Stimulated activated CD8-positive, alpha-beta memory T cell treated with anti-CD3 and anti-CD28 coated beads, Interleukin-15, amount 100 ng/mL, for 4 hours (primary cell): ENCODE results near the gene PLA2G4F.

Experiments used
- DNase-seq, 2 donors: peaks; one replicate each; pipeline ENCODE4 v3.0.0-alpha.2; 2020; ENCODE audit warnings: low read depth in 2 of 2

The PLA2G4F gene

DNA sequence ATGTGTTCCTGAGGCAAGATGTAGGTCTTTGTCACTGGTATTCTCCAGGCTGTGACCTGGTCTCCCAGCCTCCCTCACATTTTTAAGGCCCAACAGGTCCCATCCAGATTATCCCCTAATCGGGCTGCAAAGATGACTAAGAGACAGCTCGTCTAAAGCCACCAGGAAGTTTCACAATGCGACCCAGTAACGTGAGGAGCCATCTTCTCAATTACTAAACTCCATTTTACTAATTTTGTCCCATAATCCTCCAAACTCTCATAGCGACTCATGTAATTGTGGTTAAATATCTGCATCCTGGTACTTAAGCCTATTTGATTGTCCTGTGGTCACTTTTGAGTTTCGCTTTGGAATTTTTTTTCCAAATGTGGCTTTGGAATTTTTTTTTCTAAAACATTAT, 8.7 kb upstream of the PLA2G4F start:
- no peak for DNase-seq

DNA sequence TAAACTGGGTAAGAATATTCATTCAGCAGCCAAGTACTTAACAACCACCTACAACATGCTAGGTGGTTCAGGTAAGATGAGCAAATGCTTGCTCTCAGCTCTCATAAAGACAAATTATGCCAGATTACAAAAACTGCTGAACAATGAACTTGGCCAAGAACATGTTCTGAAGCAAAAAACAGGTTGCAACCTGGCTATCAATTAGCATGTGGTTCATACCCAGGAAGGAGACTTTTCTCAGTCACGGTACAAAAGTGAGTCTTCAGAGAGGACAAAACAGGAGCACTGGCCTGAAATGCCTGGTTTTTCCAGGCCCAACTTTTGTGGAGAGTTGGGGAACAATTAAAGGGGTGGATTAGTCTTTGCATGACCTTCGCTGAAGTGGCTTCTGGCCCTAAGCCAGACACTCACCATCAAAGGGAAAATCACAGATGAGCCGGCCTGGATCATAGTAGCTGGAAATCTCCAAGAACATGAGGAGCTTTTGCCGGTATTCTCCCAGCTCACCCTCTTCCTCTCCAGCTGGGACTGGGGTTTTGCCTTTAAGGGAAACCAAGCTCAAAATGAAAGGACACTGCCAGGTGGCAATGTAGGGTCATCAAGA, 7.6 kb upstream of the PLA2G4F start:
- no peak for DNase-seq

DNA sequence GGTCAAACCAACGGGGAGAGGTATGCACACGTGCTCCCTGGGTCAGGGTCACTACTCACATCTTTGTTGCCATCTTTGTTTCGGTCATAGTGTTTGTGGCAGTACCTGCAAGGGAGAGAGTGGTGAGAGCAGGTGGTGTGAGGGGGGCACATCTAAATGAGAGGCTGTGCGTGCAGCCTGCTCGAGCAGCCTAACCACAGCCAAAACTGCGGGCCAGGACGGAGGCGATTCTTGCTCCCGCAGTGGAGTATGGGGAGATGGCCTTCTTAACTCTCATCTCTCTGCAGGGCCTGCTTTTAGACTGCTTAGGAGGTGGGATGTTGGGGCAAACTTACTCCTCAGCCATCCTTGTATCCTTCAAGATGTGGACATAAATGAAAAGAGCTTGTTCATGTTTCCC, 6.9 kb upstream of the PLA2G4F start:
- DNase-seq, result no peak

DNA sequence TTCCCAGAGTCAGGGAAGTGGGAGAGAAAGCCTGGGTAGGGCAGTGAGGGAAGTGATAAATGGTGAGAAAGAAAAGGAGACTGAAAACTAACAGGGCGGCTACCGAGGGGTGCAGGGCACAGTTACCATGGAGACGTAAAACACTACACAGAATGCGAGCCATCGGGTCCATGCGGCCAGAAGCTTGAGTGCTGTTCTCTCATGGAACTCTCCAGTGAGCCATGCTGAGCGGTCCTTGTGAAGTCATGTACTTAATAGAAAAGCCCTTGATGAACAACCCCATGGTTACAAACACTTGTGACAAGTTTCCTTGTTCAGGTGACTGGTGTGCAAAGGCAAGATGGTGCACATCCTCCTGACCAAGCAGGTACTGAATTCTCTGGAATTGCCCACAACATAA, 3.7 kb upstream of the PLA2G4F start:
- no peak for DNase-seq

DNA sequence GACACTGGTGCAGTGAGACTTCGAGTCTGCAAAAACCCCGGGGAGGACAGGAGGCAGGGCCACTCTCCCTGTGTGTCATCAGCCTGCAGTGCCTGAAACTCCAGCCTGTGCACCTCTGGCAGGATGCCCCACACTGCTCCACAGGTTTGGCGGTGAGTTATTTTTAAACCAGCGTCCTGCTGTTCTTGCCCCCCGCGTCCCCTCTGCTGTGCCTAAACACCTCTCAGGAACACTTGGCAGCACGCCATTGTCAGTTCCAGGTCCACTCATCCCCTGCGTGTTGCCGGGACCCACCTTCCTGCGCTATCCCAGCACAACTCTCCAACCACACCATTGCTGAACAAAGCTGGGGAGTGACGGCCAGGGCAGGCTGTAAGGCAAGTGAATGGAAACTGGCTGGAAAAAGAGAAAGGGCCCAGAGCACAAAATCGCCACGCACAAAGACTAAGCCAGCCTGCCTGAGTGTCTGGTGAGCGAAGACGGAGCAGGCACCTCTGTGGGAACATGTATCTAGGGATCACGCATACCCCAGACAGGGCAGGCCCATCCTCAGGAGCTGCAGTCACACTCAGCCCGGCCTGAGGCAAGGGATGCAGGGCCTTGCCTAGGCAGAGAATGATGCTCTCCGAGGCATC, 3.1 kb upstream of the PLA2G4F start:
- DNase-seq, result no peak

DNA sequence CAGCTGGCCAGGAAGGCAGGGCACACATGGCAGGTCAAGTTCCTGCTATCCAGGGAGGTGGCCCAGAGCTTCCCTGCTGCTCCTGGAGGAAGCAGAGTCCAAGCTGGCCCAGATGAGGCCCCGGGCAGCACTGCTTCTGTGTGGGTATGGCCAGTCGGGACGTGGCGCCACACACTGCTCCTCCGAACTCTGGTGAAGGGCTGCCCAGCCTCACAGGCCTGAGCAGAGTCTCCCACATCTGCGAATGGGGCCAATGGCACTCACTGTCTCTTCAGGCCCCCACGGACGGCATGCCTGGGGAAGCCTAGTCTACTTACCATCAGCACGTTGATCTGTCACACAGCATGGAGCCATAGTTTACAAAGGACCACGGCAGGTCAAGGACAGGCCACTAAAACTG, 2.5 kb upstream of the PLA2G4F start:
- no peak for DNase-seq

DNA sequence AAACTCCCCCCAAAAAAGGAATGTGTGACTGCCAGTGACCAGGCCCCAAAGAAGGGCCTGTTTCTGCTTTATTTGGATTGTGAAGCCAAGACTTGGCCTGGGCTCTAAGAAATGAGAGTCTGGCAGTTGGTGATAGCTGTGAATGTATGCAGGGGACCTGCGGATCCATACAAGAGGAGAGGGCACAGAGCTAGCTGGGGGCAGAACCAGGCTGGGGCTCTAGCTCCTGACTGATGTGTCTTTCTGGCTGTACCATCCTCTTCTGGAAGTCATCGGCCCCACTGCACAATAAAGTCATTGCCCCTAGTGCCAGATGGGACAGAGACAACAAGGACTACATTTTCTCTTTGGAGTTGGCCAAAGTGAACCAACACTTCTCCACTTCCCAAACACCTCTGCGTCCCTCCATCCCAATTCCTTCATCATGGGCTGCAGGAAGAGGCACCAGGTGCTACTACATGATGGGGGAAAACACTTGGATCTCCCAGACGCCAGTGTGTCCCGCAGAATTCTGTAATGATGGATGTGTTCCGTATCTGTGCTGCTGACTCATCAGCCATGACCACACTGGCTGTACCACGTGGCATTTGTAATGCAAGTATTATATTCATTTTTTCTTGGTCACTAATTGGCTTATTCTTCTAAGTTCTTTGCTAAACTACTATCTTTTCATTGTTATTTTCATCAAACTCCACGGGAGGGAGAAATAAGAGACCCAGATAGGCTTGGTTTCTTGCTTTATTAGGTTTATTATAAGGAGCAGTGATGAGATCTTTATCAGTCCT, 1.7 kb upstream of the PLA2G4F start:
- DNase-seq, result no peak

DNA sequence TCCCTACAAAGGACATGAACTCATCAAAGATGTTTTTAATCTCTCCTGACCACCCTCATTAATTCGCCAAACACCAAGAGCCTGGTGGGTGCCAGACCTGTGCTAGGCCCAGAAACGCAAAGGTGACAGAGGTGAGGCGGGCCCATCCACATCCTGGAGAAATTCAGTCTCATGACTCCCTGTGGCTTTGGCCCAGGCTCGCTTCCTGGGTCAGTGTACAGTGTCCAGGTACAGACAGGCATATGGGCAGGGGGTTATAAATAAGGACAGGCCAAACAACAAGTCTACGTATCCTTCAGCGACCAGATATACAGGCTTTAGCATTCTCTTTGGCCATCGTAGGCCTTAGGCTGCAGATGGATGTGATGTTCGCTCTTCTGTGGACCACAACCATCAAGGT, 945 bp upstream of the PLA2G4F start:
- DNase-seq, result no peak

DNA sequence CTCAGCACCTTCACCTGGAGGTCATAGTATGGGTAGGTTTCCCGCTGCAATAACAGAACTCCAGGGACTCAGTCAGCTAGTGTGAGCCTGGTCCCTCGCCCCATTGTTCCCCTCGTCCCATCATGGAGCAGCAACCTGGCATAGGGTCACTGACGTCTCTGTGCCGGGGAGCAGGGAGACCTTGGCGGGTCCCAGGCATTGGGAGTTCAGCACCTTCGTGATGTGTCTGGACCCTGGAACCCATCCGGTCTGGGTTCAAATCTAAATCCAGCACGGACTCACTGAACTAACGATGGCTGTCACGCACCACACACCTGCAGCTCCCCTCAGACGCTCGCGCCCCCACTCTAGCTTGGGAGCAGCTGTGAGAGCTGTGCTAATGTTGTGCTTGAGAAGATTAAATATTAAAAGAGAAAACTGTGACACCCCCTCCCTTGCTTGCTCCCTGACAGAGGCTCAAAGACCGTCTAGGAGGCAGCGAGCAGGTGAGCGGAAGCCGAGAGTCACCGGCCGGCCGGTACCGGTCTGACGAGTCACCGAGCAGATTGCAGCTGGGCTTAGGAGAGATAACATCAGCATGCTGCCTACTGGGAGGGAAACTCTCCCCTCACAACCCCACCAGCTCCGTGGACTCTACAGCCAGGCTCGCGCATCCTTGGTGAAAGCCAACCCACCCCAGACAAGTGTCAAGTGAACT, 742 bp downstream of the PLA2G4F start:
- DNase-seq, result no peak

DNA sequence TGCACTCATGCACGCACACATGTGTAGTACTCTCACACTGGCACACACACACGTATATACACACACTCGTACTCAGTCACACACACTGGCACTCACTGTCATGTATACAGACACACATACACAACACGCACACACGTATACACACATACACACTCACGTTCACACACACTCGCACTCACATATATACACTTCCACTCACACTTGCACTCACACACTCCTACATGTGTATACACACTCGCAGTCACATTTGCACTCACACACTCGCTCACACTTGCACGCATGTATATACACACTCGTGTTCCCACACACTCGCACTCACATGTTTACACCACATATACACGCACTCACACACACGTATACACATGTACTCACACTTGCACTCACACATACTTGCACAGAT, 1.5 kb downstream of the PLA2G4F start:
- no peak for DNase-seq

DNA sequence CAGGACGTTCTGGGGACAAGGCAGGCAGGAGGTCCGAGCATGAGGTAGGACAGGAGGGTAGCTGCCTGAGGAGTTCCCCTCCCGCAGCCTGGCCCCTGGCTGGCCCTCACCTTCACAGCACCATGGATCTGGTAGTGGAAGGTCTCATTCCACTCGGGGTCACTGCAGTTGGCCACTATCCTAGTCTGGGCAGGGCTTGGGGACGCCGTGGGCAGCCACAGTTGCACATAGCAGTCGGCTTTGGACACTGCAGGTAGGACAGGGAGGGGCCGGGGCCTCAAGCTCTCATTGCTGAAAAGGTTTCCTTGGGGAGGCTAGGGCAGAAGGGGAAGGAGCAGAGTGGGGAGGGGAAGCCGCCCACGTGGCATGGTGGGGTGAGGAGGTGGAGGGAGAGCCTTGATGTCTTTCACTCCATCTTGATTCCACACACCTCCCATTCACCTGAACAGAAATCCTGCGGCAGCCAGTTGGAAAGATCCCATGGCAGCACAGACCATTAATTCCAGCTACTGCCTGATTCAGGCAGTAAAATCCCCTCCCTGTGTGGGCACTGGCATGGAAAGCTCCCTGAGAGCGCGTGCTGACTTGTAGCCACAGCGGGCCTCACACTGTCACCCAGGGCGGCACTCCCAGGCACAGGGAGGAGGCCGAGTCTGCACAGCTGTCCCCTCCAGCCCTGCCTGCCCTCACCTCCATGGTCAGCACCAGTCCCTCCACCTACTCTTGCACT, 2.1 kb downstream of the PLA2G4F start:
- no peak for DNase-seq

DNA sequence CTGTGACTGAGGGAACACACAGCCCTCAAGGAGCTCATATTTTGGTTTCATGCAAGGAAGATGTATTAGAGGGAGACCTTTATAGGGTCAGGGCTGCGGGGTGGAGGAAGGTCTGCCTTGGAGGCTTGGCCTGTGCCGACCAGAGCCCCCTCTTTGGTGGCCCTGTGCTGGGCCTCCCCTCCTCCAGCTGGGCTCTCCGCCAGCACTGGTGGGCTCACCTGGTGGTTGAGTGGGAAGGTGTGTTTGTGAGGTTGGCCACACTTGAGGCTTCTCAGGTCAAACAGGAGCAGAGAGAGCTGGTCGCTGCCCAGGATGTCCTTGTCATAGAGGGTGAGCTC, 2.6 kb downstream of the PLA2G4F start:
- DNase-seq, result no peak

DNA sequence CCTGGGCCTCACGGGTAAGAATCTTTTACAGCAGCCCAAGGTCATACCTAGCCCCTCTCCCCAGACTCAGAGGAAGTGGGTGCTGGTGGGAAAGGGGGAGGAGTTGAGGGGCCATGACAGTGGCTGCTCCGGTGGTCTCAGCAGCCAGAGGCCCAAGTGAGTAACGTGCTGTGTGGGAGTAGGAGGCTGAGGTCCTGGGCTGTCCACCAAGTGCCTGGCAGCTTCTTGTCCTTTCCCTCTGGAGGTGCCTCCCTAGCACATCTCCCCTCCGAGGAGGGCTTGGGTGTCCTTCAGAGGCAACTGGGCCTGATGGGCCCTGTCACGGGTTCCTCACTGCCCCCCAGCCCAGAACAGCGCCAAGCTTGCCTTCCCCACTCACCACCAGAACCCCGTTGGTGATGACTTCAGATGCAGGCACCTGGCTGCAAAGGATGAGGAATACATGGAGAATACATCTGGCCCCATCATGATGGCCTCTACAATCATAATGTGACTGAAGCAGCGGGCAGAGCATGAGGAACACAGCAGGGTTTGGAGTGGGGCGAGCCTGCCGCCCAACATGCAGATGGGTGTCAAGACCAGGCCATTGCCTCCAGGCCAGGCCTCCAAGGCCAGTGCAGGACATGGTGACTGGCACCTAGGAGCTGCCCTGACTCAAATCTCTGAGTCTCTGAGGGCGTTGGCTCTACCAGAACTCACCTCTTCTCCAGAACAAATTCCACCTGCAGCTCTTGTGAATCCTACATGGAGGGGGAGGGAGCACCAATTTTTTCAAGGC, 3.3 kb downstream of the PLA2G4F start:
- no peak for DNase-seq

DNA sequence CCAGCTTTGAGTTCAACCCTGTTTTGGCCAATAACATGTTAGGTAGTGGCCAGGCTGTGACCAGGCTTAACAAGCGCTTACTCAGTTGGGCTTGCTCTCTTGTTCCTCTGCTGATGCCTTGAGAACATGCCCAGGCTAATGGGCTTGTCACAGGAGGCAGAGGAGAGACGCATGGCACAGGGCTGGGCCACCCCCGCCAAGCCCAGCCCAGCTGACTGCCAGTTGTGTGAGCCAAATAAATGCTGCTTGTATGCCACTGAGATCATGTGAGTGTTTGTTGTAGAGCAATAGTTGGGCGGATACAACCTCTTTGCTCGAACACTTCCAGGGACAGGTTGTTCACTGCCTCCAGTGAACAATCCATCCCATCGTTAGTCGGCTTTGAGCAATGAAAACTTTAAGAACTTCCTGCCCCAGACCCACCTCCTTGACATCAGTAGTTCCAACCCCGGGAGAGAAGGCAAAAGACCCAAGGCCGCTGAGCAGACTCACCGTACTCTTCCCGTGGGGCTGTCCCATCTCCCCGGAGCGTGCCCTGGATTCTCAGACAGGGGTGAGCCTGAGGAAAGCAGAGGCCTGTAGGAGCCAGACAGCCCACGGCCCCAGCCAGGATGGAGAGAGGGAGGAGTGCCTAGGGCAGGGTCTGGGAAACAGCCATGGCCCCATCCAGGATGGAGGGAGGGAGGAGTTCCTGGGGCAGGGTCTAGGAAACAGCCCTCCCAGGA, 4.1 kb downstream of the PLA2G4F start:
- DNase-seq, result no peak

DNA sequence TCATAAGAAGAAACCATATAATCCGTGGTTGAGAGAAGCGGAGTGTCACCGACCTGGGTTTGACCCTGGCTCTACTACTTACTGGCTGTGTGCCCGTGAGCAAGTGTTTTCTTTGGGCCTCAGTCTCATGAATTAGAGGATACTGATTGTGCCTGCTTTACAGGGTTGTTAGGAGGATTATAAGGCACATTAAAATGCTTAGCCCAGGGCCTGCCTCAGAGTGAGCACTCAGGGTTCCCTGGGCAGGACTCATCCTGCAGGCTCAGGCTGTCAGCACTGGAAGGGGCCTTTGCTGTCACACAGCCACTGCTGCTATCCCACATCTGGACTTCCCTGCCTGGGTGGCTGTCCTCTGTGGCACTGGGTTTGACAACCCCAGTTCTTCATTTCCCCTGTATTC, 4.7 kb downstream of the PLA2G4F start:
- DNase-seq, result no peak

DNA sequence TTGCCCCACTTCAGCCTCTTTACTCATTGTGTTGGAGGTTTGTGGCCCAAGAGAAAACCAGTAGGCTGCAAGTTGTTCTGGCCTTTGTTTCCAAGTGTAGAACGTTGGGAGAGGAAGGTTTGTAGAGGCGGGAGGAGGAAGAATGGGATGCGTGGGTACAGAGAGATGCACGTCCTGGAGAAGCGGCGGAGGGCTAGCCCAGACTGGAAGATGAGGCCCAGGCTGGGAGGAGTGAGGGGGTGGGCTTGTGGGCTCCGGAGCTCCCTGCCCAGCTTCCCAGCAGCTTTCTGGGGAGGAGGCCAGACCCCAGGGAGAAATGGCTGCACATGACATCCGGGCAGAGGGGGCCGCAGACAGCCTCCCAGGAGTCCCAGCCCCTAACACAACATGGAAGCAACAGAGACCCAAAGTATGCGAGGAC, 5.3 kb downstream of the PLA2G4F start:
- no peak for DNase-seq

DNA sequence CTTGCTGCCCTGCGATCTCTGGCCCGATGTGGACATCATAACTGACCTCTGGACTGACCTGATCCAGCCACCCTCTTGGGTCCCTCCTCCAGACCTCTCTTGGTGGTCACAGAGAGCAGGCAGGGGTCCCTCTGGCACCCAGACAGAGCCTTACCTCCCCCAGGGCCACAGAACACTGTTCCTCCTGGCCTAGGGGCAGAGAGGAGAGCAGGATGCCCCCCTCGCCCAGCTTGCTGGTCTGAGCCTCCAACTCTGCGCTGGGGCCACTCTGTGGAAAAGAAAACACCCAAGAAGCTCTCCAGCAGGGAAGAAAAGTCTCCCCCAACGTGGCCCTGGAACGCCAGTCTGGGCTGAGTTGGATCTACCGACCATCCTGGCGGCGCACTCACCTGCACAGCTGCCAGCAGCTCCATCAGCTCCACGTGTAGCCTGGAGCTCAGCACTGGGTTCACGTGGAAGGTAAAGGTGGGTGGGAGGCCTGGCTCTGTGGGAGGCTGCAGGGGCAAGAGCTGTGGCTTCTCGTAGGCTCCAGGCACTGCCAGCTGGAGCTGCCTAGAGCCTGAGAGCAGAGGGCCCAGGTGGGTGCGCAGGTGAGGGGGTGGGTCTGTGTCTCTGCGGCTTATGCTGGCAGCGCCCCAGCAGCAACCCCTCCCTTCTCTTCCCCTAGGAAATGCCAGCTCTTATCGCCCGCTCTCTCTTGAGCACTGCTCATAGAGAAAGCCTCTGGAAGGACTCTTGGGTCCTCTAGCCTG, 6.0 kb downstream of the PLA2G4F start:
- DNase-seq, result no peak

DNA sequence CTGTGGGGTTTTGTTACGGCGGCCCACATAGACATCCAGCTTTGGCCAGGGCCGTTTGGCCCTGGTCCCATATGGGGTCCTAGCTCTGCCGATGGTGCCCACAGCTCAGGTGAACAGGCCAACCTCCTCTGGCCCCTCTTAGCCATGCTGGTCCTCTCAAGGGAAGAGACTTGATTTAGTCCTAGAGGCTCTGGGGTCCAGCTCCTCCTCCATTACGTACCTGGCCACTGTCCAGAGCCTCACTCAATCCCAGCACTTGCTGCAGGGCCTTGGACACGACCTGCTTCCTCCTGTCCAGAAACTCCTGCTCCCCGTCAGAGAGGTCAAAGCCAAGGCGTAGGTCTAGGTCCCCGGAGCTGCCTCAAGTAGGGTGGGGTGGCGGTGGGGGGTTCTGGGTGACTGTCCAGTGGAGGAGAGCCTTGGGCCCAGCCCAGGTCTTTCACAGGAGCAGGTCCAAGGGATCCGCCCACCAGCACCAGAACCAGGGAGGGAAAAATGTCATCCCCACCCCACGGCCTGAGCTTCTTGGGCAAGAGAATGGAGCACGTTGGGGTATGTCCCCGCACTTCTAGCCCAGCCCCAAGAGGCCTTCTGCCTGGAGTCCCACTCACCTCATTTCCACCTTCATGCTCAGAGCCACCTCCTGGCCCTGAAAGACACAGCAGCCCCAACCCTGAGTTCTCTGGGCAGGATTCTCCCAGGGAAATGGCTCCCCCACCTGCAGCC, 6.8 kb downstream of the PLA2G4F start:
- no peak for DNase-seq

DNA sequence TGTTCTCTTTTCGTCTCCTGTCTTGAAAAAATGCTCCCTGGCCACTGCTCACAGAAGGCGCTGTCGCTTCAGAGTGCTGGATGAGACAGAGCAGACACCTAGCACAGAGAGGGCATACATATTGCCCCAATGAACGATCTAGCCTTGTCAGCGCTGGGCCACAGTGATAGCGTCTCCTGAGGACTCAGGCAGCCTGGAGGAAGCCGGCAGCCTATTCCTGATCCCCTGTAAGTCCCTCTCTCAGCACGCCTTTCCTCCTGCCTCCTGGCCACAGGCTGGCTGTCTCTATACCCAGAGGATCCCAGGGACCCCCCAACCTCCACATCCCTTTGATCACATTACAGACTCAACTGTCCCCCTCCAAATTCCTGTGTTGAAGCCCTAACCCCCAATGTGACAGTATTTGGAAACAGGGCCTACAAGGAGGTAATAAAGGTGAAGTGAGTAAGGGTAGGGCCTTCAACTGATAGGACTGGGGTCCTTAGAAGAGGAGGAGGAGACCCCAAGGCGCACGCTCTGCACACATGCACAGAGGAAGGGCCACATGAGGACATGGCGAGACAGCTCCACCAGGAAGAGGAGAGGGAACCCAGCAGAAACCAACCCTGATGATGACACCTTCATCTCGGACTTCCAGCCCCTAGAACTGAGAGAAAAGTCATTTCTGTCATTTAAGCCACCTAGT, 7.5 kb downstream of the PLA2G4F start:
- no peak for DNase-seq
